CD4-positive, CD25-positive, alpha-beta regulatory T cell (primary cell): ENCODE data around the gene SORT1. TPM values are rescaled to one million over a fixed set of nuclear protein-coding genes. Genes with fewer than 3 reads are reported as not detected.

Experiments
- ATAC-seq, 2 donors: fragments of 150-1000 bp; cut with Tn5 transposase; one replicate each; pipeline ENCODE4 v1.10.0; 2021; ENCODE audit warnings: low read depth in 2 of 2, moderate number of reproducible peaks in 2 of 2, moderate library complexity in 1 of 2
- DNase-seq, 3 donors: peaks; one replicate each; pipeline versions ENCODE4 v3.0.0 to v3.0.0-alpha.2; 2012 to 2022; ENCODE audit warnings: mixed read lengths in 1 of 3
- H3K27ac ChIP-seq: one replicate; pipeline ENCODE4 v1.7.0; 2013; ENCODE audit warnings: mild to moderate bottlenecking, low read length; ENCODE audit not compliant: insufficient read depth, poor library complexity, severe bottlenecking
- H3K27me3 ChIP-seq: one replicate; pipeline ENCODE4 v1.7.0; 2013; ENCODE audit warnings: low read length; ENCODE audit not compliant: control insufficient read depth, insufficient read depth
- H3K36me3 ChIP-seq: one replicate; pipeline ENCODE4 v1.7.0; 2013; ENCODE audit warnings: mild to moderate bottlenecking, low read length, moderate library complexity; ENCODE audit not compliant: control insufficient read depth, insufficient read depth
- H3K4me1 ChIP-seq: 2 replicates; pipeline ENCODE4 v1.7.0; 2013; ENCODE audit warnings: mild to moderate bottlenecking, low read length; ENCODE audit not compliant: insufficient read depth, control insufficient read depth, poor library complexity, severe bottlenecking
- H3K4me3 ChIP-seq: one replicate; pipeline ENCODE4 v1.7.0; 2013; ENCODE audit warnings: low read depth, mild to moderate bottlenecking, low read length, moderate library complexity
- H3K9me3 ChIP-seq, 2 experiments: 1 replicate in 1 of 2; 2 replicates in 1 of 2; pipeline ENCODE4 v1.7.0; 2013; ENCODE audit warnings: low read length in 2 of 2, mild to moderate bottlenecking in 1 of 2, moderate library complexity in 1 of 2; ENCODE audit not compliant: control insufficient read depth in 2 of 2
- H3K27ac Mint-ChIP-seq, 3 donors: one replicate each; pipeline ENCODE4 v1.8.0; 2020 to 2022; ENCODE audit warnings: mild to moderate bottlenecking in 3 of 3, mixed read lengths in 3 of 3, moderate library complexity in 2 of 3
- H3K27me3 Mint-ChIP-seq: one replicate; pipeline ENCODE4 v1.8.0; 2022; ENCODE audit warnings: mild to moderate bottlenecking, mixed read lengths
- H3K36me3 Mint-ChIP-seq: one replicate; pipeline ENCODE4 v1.8.0; 2020; ENCODE audit warnings: mixed read lengths
- H3K4me1 Mint-ChIP-seq, 4 donors: one replicate each; pipeline ENCODE4 v1.8.0; 2020 to 2022; ENCODE audit warnings: mixed read lengths in 4 of 4, mild to moderate bottlenecking in 1 of 4
- H3K4me3 Mint-ChIP-seq, 4 donors: one replicate each; pipeline ENCODE4 v1.8.0; 2020 to 2022; ENCODE audit warnings: mild to moderate bottlenecking in 4 of 4, mixed read lengths in 4 of 4, moderate library complexity in 3 of 4
- H3K9me3 Mint-ChIP-seq, 7 donors: one replicate each; pipeline ENCODE4 v1.8.0; 2020 to 2022; ENCODE audit warnings: mixed read lengths in 7 of 7, mild to moderate bottlenecking in 3 of 7, moderate library complexity in 2 of 7
- polyA plus RNA-seq, 4 donors: library from polyadenylated mRNA; unstranded; fragments of 300-500 nt; fragmentation: Illumina TruSeq; gene quantifications; one replicate each; pipeline ENCODE4 v1.2.3, GENCODE V29; 2021
- total RNA-seq: library from RNA; stranded (reverse); gene quantifications from one replicate; pipeline ENCODE4 v1.2.3, GENCODE V29; 2022

Gene SORT1
- total and polyA plus RNA-seq, 5 donors from 2014 or later: 0.86 TPM; not detected in 4

GRCh38 chr1:109391626-109392025 lies 6.1 kb downstream of the SORT1 start:
- no peaks in the 10 kb centered on the region for H3K36me3 ChIP-seq
- peaks cover 76% of the 10 kb centered on the region for H3K27me3 Mint-ChIP-seq

GRCh38 chr1:109391157-109391556 lies 6.6 kb downstream of the SORT1 start:
- Histone ChIP-seq H3K36me3 (no peaks in the 10 kb centered on the region), H3K4me1 (no peaks in the 10 kb centered on the region), H3K4me3 (no peak overlapping the region), H3K27me3 (peaks cover 58% of the 10 kb centered on the region), H3K9me3 (no peaks in the 10 kb centered on the region), H3K27ac (no peak overlapping the region)
- Mint-ChIP-seq H3K4me3 (no peak overlapping the region), H3K4me1 (no peaks in the 10 kb centered on the region), H3K27ac (no peak overlapping the region), H3K27me3 (peaks cover 71% of the 10 kb centered on the region), H3K9me3 (peaks cover 0 to 3% (median 0%) of the 10 kb centered on the region in 7 donors), H3K36me3 (no peaks in the 10 kb centered on the region)
- ATAC-seq: no peak
- no peak for DNase-seq

More at GRCh38 chr1:109391626-109392025, 6.1 kb downstream of the SORT1 start:
- no peak for DNase-seq
- Histone ChIP-seq H3K4me3 (no peak overlapping the region), H3K9me3 (no peaks in the 10 kb centered on the region), H3K4me1 (peaks cover 1% of the 10 kb centered on the region), H3K27ac (no peak overlapping the region), H3K27me3 (peaks cover 62% of the 10 kb centered on the region)
- no peak overlapping the region for H3K27ac Mint-ChIP-seq
- H3K9me3 Mint-ChIP-seq: peaks cover 0 to 3% (median 0%) of the 10 kb centered on the region in 7 donors
- H3K4me1 Mint-ChIP-seq: peaks cover 0 to 3% (median 0%) of the 10 kb centered on the region in 4 donors
- ATAC-seq: no peak
- H3K4me3 Mint-ChIP-seq: no peak overlapping the region
- no peaks in the 10 kb centered on the region for H3K36me3 Mint-ChIP-seq

GRCh38 chr1:109389638-109390341 lies 7.9 kb downstream of the SORT1 start:
- no peaks in the 10 kb centered on the region for H3K9me3 Mint-ChIP-seq
- H3K4me1 ChIP-seq: no peaks in the 10 kb centered on the region
- peaks cover 48% of the 10 kb centered on the region for H3K27me3 ChIP-seq
- no peaks in the 10 kb centered on the region for H3K9me3 ChIP-seq
- no peak overlapping the region for H3K27ac Mint-ChIP-seq
- ATAC-seq (no peak), DNase-seq (no peak)
- H3K36me3 Mint-ChIP-seq: no peaks in the 10 kb centered on the region
- H3K36me3 ChIP-seq: no peaks in the 10 kb centered on the region
- H3K27ac ChIP-seq: no peak overlapping the region
- no peaks in the 10 kb centered on the region for H3K4me1 Mint-ChIP-seq
- H3K4me3 Mint-ChIP-seq: no peak overlapping the region
- no peak overlapping the region for H3K4me3 ChIP-seq
- peaks cover 58% of the 10 kb centered on the region for H3K27me3 Mint-ChIP-seq

- no peak overlapping the region for H3K4me3 ChIP-seq
- no peak overlapping the region for H3K4me3 Mint-ChIP-seq
- no peak overlapping the region for H3K27ac Mint-ChIP-seq
- no peaks in the 10 kb centered on the region for H3K36me3 Mint-ChIP-seq
- H3K27ac ChIP-seq: no peak overlapping the region
- H3K27me3 Mint-ChIP-seq: peaks cover 54% of the 10 kb centered on the region
- H3K27me3 ChIP-seq: peaks cover 42% of the 10 kb centered on the region
- no peaks in the 10 kb centered on the region for H3K4me1 Mint-ChIP-seq
- H3K9me3 ChIP-seq: no peaks in the 10 kb centered on the region
- DNase-seq (no peak), ATAC-seq (no peak)
- H3K4me1 ChIP-seq: no peaks in the 10 kb centered on the region
- H3K9me3 Mint-ChIP-seq: no peaks in the 10 kb centered on the region
- no peaks in the 10 kb centered on the region for H3K36me3 ChIP-seq
Observed at GRCh38 chr1:109388884-109389637, 8.7 kb downstream of the SORT1 start.

GRCh38 chr1:109388208-109388711 lies 9.5 kb downstream of the SORT1 start:
- DNase-seq (no peak), ATAC-seq (no peak)
- H3K9me3 Mint-ChIP-seq: no peaks in the 10 kb centered on the region
- no peak overlapping the region for H3K27ac Mint-ChIP-seq
- H3K4me1 Mint-ChIP-seq: no peaks in the 10 kb centered on the region
- no peak overlapping the region for H3K4me3 ChIP-seq
- no peaks in the 10 kb centered on the region for H3K4me1 ChIP-seq
- H3K36me3 ChIP-seq: no peaks in the 10 kb centered on the region
- H3K4me3 Mint-ChIP-seq: no peak overlapping the region
- H3K9me3 ChIP-seq: no peaks in the 10 kb centered on the region
- no peak overlapping the region for H3K27ac ChIP-seq
- peaks cover 55% of the 10 kb centered on the region for H3K27me3 Mint-ChIP-seq
- H3K27me3 ChIP-seq: peaks cover 36% of the 10 kb centered on the region
- H3K36me3 Mint-ChIP-seq: no peaks in the 10 kb centered on the region

GRCh38 chr1:109386054-109386717 lies 11.5 kb downstream of the SORT1 start:
- no peak overlapping the region for H3K4me3 Mint-ChIP-seq
- Histone ChIP-seq H3K27me3 (peaks cover 23% of the 10 kb centered on the region), H3K4me3 (no peak overlapping the region), H3K9me3 (no peaks in the 10 kb centered on the region), H3K36me3 (no peaks in the 10 kb centered on the region), H3K27ac (no peak overlapping the region), H3K4me1 (no peaks in the 10 kb centered on the region)
- DNase-seq (no peak), ATAC-seq (no peak)
- no peak overlapping the region for H3K27ac Mint-ChIP-seq
- no peaks in the 10 kb centered on the region for H3K9me3 Mint-ChIP-seq
- H3K27me3 Mint-ChIP-seq: peaks cover 38% of the 10 kb centered on the region
- no peaks in the 10 kb centered on the region for H3K4me1 Mint-ChIP-seq
- no peaks in the 10 kb centered on the region for H3K36me3 Mint-ChIP-seq

- Mint-ChIP-seq H3K9me3 (no peaks in the 10 kb centered on the region), H3K4me1 (no peaks in the 10 kb centered on the region), H3K27me3 (peaks cover 38% of the 10 kb centered on the region), H3K4me3 (no peak overlapping the region), H3K36me3 (no peaks in the 10 kb centered on the region), H3K27ac (no peak overlapping the region)
- H3K9me3 ChIP-seq: no peaks in the 10 kb centered on the region
- peaks cover 19% of the 10 kb centered on the region for H3K27me3 ChIP-seq
- no peaks in the 10 kb centered on the region for H3K36me3 ChIP-seq
- H3K27ac ChIP-seq: no peak overlapping the region
- no peak overlapping the region for H3K4me3 ChIP-seq
- ATAC-seq: no peak
- DNase-seq: no peak
- no peaks in the 10 kb centered on the region for H3K4me1 ChIP-seq
Observed at GRCh38 chr1:109385417-109385816, 12.3 kb downstream of the SORT1 start.
